Liver (tissue), 9 donors: ENCODE results near the gene CHAMP1. TPM values are rescaled to one million over a fixed set of nuclear protein-coding genes. Genes with fewer than 3 reads are reported as not detected.

ENCODE experiments used
- DNase-seq: peaks from one replicate; pipeline ENCODE4 v3.0.0-alpha.2; 2017; ENCODE audit warnings: low spot score
- H3K27ac ChIP-seq, 2 donors: one replicate each; pipeline ENCODE4 v1.7.0; 2013; ENCODE audit warnings: inconsistent platforms in 2 of 2, low read length in 2 of 2, control low read depth in 1 of 2, low read depth in 1 of 2, mild to moderate bottlenecking in 1 of 2
- H3K27me3 ChIP-seq, 4 donors: one replicate each; pipeline versions ENCODE4 v1.6.1 to v1.7.0; 2013; ENCODE audit warnings: low read length in 3 of 4, inconsistent platforms in 1 of 4, mild to moderate bottlenecking in 1 of 4, moderate library complexity in 1 of 4; ENCODE audit not compliant: control insufficient read depth in 4 of 4, insufficient read depth in 4 of 4
- H3K36me3 ChIP-seq, 4 donors: one replicate each; pipeline versions ENCODE4 v1.6.1 to v1.7.0; 2013; ENCODE audit warnings: low read length in 3 of 4, mild to moderate bottlenecking in 3 of 4, low read depth in 1 of 4, moderate library complexity in 1 of 4; ENCODE audit not compliant: control insufficient read depth in 4 of 4, insufficient read depth in 3 of 4
- H3K4me1 ChIP-seq, 4 donors: one replicate each; pipeline versions ENCODE4 v1.6.1 to v1.7.0; 2013; ENCODE audit warnings: low read length in 3 of 4, mild to moderate bottlenecking in 3 of 4, moderate library complexity in 1 of 4; ENCODE audit not compliant: control insufficient read depth in 4 of 4, insufficient read depth in 4 of 4
- H3K4me3 ChIP-seq, 3 donors: one replicate each; pipeline versions ENCODE4 v1.6.1 to v1.7.0; 2013; ENCODE audit warnings: low read length in 3 of 3, control low read depth in 1 of 3, low read depth in 1 of 3, mild to moderate bottlenecking in 1 of 3
- H3K9ac ChIP-seq, 2 donors: one replicate each; pipeline ENCODE4 v1.7.0; 2013; ENCODE audit warnings: low read length in 2 of 2, mild to moderate bottlenecking in 2 of 2, moderate library complexity in 2 of 2, control low read depth in 1 of 2, low read depth in 1 of 2
- H3K9me3 ChIP-seq, 4 donors: one replicate each; pipeline versions ENCODE4 v1.6.1 to v1.7.0; 2013; ENCODE audit warnings: low read length in 3 of 4; ENCODE audit not compliant: control insufficient read depth in 4 of 4
- ATF3 ChIP-seq: IDR thresholded peaks from 2 replicates; pipeline ENCODE4 v1.6.1; 2016; ENCODE audit warnings: antibody characterized with exemption
- CTCF ChIP-seq: fragments of 150-350 bp; IDR thresholded peaks from 2 replicates; pipeline ENCODE4 v1.5.1; 2017; ENCODE audit warnings: improper control_type of control experiment, low read depth, low read length; ENCODE audit not compliant: missing input control
- EGR1 ChIP-seq, 2 donors: IDR thresholded peaks; 2 replicates each; pipeline ENCODE4 v1.6.1; 2016 to 2018; ENCODE audit warnings: antibody characterized with exemption in 2 of 2, low read depth in 2 of 2
- FOXA1 ChIP-seq: IDR thresholded peaks from 2 replicates; pipeline ENCODE4 v1.6.1; 2016; ENCODE audit warnings: antibody characterized with exemption
- FOXA2 ChIP-seq: IDR thresholded peaks from 2 replicates; pipeline ENCODE4 v1.6.1; 2016; ENCODE audit warnings: antibody characterized with exemption
- GABPA ChIP-seq, 2 donors: IDR thresholded peaks in 1 of 2; conservative IDR thresholded peaks in 1 of 2; 2 replicates each; pipeline ENCODE4 v1.6.1; 2016; ENCODE audit warnings: antibody characterized with exemption in 2 of 2, mild to moderate bottlenecking in 1 of 2, moderate library complexity in 1 of 2
- HNF4A ChIP-seq, 2 donors: conservative IDR thresholded peaks; 2 replicates each; pipeline ENCODE4 v1.6.1; 2016; ENCODE audit warnings: antibody characterized with exemption in 2 of 2, mild to moderate bottlenecking in 2 of 2
- HNF4G ChIP-seq: IDR thresholded peaks from 2 replicates; pipeline ENCODE4 v1.6.1; 2016; ENCODE audit warnings: antibody characterized with exemption
- JUND ChIP-seq, 2 donors: IDR thresholded peaks; 2 replicates each; pipeline ENCODE4 v1.6.1; 2016; ENCODE audit warnings: antibody characterized with exemption in 2 of 2
- NR2F2 ChIP-seq: IDR thresholded peaks from 2 replicates; pipeline ENCODE4 v1.6.1; 2016; ENCODE audit warnings: antibody characterized with exemption
- RAD21 ChIP-seq, 2 donors: IDR thresholded peaks; 2 replicates each; pipeline ENCODE4 v1.6.1; 2016; ENCODE audit warnings: antibody characterized with exemption in 2 of 2, mild to moderate bottlenecking in 2 of 2
- RXRA ChIP-seq, 2 donors: IDR thresholded peaks; 2 replicates each; pipeline ENCODE4 v1.6.1; 2017 to 2018; ENCODE audit warnings: antibody characterized with exemption in 2 of 2, mild to moderate bottlenecking in 1 of 2
- SP1 ChIP-seq: IDR thresholded peaks from 2 replicates; pipeline ENCODE4 v1.6.1; 2018; ENCODE audit warnings: antibody characterized with exemption, mild to moderate bottlenecking
- TAF1 ChIP-seq: conservative IDR thresholded peaks from 2 replicates; pipeline ENCODE4 v1.6.1; 2016; ENCODE audit warnings: antibody characterized with exemption, mild to moderate bottlenecking
- YY1 ChIP-seq: IDR thresholded peaks from 2 replicates; pipeline ENCODE4 v1.6.1; 2016; ENCODE audit warnings: antibody characterized with exemption, mild to moderate bottlenecking
- ZBTB33 ChIP-seq: IDR thresholded peaks from 2 replicates; pipeline ENCODE4 v1.6.1; 2016; ENCODE audit warnings: antibody characterized with exemption
- WGBS: extraction: QIAGEN DNeasy Blood & Tissue Kit; methylation state at CpG from one replicate; pipeline ENCODE4 v1.1.7; 2013; 5-methylcytosine and 5-hydroxymethylcytosine counted together
- polyA plus RNA-seq, 2 donors: library from polyadenylated mRNA; stranded (reverse) in 1 of 2; unstranded in 1 of 2; fragments of 200-250 nt in 1 of 2; fragments of >200 nt in 1 of 2; fragmentation: Nextera tagmentation in 1 of 2; extraction: Ambion mirVana in 1 of 2; gene quantifications; one replicate each; pipeline versions ENCODE4 v1.2.1 to v1.2.3, GENCODE V29; 2013 to 2015
- total RNA-seq, 2 donors: library from RNA; depleted of rRNA; stranded (reverse); fragments of >200 nt; gene quantifications; one replicate each; pipeline ENCODE4 v1.2.3, GENCODE V29; 2014
- donor health status: healthy.
- donor health status: healthy.
- donor health status: healthy.
- donor health status: healthy.
- donor health status: healthy.

The CHAMP1 gene
- total and polyA plus RNA-seq, 4 donors = 6.2 to 15.1 (median 7.8) TPM

GRCh38 chr13:114283576-114283975, 30.7 kb upstream of the CHAMP1 start:
- no peak overlapping the region for H3K4me3 ChIP-seq
- no peak overlapping the region for H3K27ac ChIP-seq
- H3K9ac ChIP-seq = no peak overlapping the region
- no peaks in the 10 kb centered on the region for H3K27me3 ChIP-seq
- DNase-seq = no peak
- WGBS = 83% methylated on average over 3 of the region's 3 CpGs
- H3K4me1 ChIP-seq = peaks cover 3 to 18% (median 12%) of the 10 kb centered on the region in 4 donors
- H3K9me3 ChIP-seq = no peaks in the 10 kb centered on the region
- TF ChIP-seq RXRA (IDR thresholded peaks at IDR 0.05) = no peak
- no peak for TF ChIP-seq CTCF
- TF ChIP-seq YY1 = no peak
- TF ChIP-seq ZBTB33 = no peak
- TF ChIP-seq FOXA2 = no peak
- TF ChIP-seq SP1 = no peak
- no peak for TF ChIP-seq JUND (IDR thresholded peaks at IDR 0.05)
- no peak for TF ChIP-seq HNF4G
- TF ChIP-seq TAF1 = no peak
- TF ChIP-seq ATF3 = no peak
- TF ChIP-seq NR2F2 = no peak
- TF ChIP-seq RAD21 (IDR thresholded peaks at IDR 0.05) = no peak
- TF ChIP-seq FOXA1 = no peak
- TF ChIP-seq GABPA (IDR thresholded peaks at IDR 0.05 in 1 of 2, conservative IDR thresholded peaks at IDR 0.05 in 1 of 2) = no peak
- no peak for TF ChIP-seq HNF4A (conservative IDR thresholded peaks at IDR 0.05)
- no peak for TF ChIP-seq EGR1 (IDR thresholded peaks at IDR 0.05; ENCODE audit: low read depth in 2 of 2)
- peaks cover 4 to 17% (median 15%) of the 10 kb centered on the region in 4 donors for H3K36me3 ChIP-seq

GRCh38 chr13:114284680-114285079, 29.6 kb upstream of the CHAMP1 start:
- H3K27me3 ChIP-seq = no peaks in the 10 kb centered on the region
- H3K4me3 ChIP-seq = no peak overlapping the region
- whole genome bisulfite sequencing = 98% methylated on average over 8 of the region's 8 CpGs
- H3K9me3 ChIP-seq = no peaks in the 10 kb centered on the region
- TF ChIP-seq HNF4G = no peak
- TF ChIP-seq YY1 = no peak
- peaks cover 3 to 18% (median 12%) of the 10 kb centered on the region in 4 donors for H3K4me1 ChIP-seq
- H3K27ac ChIP-seq = no peak overlapping the region
- H3K9ac ChIP-seq = no peak overlapping the region
- DNase-seq = no peak
- H3K36me3 ChIP-seq = peaks cover 4 to 20% (median 18%) of the 10 kb centered on the region in 4 donors
